Activated CD4-positive, alpha-beta T cell treated with anti-CD3 and anti-CD28 coated beads, Interleukin-2, Interleukin-6, amounts not matched to agents 100 ng/mL and 50 ng/mL, durations not matched to agents 16 hours and 8 hours (primary cell): ENCODE results near the gene TSPAN18.

Experiments
- DNase-seq: peaks from one replicate; pipeline ENCODE4 v3.0.0-alpha.2; 2020

TSPAN18 gene

DNA sequence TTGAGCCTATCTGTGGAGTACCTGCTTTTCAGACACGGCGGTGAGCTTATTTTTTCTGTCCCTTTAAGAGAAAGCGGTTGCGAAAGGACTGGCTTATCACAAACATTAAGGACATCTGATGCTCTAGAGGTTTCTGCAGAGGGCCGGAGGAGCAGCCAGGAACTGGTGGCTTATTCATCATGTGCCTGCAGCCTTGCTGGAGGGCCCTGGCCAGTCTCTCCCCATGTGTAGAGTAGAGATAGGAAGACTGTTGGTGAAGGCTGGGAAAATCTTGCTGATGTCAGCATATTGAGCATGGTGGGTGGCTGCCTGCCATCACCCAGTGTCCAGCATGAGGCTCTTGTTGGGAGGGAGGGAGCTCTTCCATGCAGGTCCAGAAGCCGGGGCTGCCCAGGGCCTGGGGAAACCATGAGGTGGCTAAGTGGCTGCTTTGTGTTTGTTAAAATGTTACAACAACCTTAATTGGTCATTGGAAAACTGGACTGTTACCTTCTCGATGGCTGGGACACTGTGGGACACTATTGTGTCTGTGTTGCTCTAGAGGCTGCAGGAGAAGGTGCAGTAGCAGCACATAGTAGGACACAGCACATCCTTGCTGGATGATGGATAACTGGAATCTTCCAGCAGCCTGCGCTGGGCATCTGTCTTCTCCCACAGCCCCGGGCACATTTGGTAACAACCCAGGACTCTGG lies 54.3 kb downstream of the TSPAN18 start:
- DNase-seq: no peak

DNA sequence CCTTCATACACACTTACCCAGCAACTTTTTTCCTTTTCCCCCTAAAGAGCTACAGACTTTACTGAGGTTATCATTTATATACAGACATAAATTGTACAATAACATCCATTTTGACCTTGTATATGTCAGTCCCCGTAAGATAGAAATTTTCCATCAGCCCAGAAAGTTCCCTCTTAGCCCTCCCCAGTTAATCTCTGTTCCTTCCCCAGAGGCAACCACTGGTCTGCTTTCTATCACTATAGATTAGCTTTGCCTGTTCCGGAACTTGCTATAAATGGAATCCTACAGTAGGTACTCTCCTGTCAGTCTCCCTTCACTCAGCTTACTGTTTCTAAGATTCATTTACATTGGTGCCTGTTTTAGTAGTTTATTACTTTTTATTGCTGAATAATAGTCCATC lies 54.9 kb downstream of the TSPAN18 start:
- no peak for DNase-seq

DNA sequence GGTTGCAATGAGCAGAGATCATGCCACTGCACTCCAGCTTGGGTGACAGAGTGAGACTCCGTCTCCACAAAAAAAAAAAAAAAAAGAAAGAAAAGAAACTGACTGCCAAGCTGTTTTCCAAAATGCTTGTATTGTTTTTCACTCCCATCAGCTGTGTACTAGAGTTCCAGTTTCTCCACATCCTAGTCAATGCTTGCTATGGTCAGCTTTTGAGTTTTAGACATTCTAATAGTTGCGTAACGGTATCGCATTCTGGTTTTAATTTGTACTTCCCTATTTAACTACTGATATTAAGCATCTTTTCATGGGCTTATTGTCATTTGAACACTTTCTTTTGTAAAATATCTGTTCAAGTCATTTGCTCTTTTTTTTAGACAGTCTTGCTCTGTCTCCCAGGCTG lies 55.7 kb downstream of the TSPAN18 start:
- DNase-seq: no peak

DNA sequence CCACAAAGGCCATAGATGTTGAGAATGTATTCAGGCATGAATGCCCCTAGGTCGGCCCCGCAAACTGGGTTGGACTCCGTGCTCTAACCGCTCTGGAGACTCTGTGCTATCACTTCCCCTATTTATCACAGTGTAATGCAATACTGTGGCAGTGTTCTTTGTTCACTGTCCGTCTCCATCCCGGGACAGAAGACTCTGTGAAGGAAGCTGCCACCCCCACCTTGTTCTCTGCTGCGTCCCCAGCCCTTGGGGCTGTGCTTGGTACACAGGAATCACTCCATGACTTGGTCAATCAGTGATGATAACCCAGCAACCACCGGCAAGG lies 57.6 kb downstream of the TSPAN18 start:
- DNase-seq: no peak

- DNase-seq: no peak
These were observed 58.1 kb downstream of the TSPAN18 start for GRCh38 chr11:44784851-44785250.

- no peak for DNase-seq
These were observed 59.3 kb downstream of the TSPAN18 start for GRCh38 chr11:44785856-44786607.

DNA sequence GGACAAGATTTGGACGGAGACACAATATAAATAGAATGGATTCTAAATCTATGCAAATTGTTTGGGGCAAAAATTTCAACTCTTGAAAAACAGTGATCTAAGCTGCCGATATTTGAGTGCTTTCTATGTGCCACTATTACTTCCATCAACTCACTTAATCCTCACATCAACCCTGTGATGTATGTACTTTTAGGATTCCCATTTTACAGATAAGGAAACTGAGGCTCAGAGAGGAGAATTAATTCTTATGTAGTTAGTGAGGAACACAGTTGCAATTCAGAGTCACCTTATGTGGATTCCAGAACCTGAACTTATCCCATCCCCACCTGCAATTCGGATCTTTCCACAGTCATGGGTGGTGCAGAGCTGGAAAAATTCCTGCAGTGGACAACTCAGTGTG lies 60.3 kb downstream of the TSPAN18 start:
- no peak for DNase-seq

DNA sequence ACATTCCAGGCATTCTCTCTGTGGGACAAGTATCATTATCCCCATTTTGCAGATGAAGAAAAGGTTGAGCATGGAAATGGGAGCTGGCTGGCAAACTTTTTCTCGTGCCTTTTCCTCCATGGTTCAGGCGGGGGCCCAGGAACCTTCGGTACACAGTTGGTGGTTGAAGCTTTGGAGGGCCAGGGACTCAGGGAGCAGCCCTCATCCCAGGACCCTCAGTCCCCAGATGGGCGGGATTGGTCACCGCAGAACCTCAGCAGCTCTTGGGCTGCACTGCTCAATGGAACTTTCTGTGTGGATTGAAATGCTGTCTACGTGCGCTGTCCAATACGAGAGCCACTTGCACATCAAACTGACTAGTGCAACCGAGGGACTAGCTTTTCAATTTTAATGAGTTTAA lies 61.2 kb downstream of the TSPAN18 start:
- DNase-seq: no peak

DNA sequence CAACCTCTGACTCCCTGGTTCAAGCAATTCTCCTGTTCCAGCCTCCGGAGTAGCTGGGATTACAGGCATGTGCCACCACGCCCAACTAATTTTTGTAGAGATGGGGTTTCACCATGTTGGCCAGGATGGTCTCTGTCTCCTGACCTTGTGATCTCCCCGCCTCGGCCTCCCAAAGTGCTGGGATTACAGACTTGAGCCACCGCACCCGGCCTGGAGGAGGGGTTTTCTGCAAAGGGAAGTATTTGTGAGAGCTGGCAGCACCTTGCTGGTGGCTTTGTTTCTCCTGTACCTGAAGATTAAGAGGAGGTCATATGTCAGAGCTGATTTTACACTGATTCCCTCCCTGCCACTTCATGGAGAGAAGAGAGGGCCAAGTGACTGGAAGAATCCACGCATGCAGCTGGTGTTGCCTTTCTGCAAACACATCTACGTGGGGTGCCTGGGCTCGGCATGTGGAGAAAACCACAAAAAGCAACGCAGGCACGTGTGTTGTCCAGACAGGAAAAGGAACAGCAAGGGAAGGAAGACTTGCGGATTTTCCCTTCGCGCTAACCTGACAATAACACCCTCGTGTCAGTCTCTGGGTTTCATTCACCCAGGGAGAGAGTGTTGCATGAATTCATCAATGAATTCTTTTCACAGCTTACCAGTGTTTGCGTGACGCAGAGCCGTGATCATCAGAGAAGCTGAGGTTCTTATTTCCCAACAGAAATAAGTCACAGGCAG lies 61.9 kb downstream of the TSPAN18 start:
- DNase-seq: no peak

- no peak for DNase-seq
These were observed 62.7 kb downstream of the TSPAN18 start for GRCh38 chr11:44789496-44789895.

GRCh38 chr11:44790211-44790610 lies 63.4 kb downstream of the TSPAN18 start:
- DNase-seq: no peak

DNA sequence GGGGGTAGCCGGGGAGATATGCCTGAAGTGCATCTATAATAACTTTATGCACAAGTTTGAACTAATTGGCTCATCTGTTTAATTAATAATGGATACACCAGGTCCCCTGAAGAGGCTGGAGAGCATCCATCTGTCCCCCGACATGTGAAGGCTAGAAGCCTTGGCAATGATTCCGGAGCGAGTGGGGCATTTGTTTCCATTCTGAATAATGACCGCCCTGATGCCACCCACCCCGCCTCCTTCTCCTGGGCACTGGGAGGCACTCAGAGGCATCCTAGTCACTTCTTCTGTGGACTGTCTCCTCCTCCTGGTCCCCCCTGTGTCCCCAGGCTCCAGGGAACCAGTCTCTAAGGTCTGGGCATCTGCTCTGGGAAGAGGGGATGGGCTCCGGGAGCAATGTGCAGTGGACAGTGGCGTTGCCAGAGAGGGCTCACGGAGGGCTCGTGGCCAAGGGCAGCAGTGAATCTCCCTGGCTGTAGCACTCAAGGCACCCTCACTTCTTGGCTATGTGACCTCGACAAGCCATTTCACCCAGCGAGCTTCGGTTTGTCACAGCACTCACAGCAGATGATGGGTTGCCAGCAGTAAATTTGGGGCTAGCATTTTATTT lies 64.7 kb downstream of the TSPAN18 start:
- no peak for DNase-seq

DNA sequence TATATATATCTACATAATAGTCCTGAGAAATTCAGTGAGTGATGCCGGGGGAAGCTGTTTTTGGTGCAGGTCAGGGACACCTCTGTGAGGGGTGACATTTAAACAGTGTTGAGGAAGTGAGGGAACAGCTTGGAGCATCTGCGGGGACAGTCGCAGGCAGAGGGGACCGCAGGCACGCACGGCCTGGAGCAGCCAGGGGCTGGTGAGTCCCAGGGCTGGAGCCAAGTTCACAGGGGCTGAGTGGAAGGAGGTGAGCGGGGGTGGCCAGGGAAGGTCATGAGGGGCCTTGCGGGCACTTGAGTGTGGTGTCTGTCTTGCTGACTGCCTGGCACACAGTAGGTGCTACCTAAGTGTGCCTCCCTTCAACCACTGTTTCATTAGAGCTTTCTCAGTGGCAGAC lies 65.4 kb downstream of the TSPAN18 start:
- DNase-seq: no peak

GRCh38 chr11:44793350-44794090 lies 66.8 kb downstream of the TSPAN18 start:
- no peak for DNase-seq

GRCh38 chr11:44795803-44796535 lies 69.2 kb downstream of the TSPAN18 start:
- DNase-seq: no peak

DNA sequence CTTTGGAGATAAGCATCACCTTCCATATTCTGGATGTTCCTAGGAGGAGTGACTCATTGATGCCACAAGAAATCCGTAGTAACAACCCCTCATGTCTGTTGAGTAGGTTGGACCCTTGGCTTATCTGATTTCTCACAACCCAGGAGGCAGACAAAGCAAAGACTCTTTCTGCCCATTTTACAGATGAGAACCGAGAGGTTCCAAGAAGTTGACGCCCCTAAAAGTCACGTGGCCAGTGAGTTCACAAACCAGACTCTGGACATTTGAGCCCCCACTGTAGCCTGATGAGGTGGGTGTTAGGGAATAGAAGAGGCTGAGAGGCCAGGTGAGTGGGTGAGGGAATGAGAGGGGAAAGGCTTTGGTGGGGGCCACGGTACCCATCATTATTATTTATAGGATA lies 70.3 kb downstream of the TSPAN18 start:
- no peak for DNase-seq

GRCh38 chr11:44797886-44798606 lies 71.3 kb downstream of the TSPAN18 start:
- DNase-seq: no peak

GRCh38 chr11:44798607-44798972 lies 71.8 kb downstream of the TSPAN18 start:
- DNase-seq: no peak

- DNase-seq: no peak
These were observed 72.2 kb downstream of the TSPAN18 start for GRCh38 chr11:44799012-44799411.

DNA sequence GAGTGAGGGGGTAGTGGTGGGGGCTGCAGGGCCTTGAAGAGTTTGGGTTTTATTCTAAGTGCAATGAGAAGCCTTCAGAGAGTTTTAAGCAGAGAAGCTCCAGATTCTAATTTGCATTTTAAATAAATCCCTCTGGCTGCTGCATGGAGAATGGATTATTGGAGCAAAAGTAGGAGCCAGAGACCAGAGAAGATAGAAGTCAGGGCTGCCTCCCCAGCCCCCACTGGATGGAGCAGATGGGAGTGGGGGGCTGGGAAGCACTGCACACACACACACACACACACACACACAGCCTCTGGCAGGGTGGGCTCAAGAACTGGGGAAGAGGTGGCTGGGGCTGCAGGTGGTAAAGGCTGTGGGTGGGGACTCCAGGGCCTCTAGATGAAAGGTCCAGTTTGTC lies 75.6 kb downstream of the TSPAN18 start:
- DNase-seq: no peak

GRCh38 chr11:44803009-44803408 lies 76.2 kb downstream of the TSPAN18 start:
- no peak for DNase-seq
